GM12872 (cell line): ENCODE data around the gene LOXHD1.

Source experiments
- TF ChIP-seq, protein P1 (sequence below): IDR thresholded peaks from 3 replicates; pipeline ENCODE4 v1.5.1; 2011; ENCODE audit warnings: low read depth, mild to moderate bottlenecking, low read length, moderate library complexity; ENCODE audit not compliant: insufficient read depth

LOXHD1 gene

DNA sequence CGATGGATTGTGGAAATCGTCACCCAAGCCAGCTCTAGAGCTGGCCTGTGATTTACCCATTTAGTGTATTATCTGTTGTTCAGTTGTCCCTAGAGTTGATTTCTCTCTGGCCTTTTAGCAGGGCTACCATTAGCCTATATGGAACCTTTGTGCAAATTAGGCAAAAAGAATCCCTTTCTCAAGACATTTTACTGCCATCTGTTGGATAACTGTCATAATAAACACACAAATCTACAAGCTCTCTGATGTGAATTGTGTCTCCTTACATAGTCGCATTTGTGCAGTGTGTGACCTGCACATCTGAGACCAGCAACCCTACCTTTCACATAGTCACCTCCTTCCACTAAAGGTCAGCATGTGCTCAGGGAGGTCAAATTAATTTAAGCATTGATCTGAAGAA lies 34.0 kb downstream of the LOXHD1 start:
- TF ChIP-seq, protein P1, sequence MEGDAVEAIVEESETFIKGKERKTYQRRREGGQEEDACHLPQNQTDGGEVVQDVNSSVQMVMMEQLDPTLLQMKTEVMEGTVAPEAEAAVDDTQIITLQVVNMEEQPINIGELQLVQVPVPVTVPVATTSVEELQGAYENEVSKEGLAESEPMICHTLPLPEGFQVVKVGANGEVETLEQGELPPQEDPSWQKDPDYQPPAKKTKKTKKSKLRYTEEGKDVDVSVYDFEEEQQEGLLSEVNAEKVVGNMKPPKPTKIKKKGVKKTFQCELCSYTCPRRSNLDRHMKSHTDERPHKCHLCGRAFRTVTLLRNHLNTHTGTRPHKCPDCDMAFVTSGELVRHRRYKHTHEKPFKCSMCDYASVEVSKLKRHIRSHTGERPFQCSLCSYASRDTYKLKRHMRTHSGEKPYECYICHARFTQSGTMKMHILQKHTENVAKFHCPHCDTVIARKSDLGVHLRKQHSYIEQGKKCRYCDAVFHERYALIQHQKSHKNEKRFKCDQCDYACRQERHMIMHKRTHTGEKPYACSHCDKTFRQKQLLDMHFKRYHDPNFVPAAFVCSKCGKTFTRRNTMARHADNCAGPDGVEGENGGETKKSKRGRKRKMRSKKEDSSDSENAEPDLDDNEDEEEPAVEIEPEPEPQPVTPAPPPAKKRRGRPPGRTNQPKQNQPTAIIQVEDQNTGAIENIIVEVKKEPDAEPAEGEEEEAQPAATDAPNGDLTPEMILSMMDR = no peak

DNA sequence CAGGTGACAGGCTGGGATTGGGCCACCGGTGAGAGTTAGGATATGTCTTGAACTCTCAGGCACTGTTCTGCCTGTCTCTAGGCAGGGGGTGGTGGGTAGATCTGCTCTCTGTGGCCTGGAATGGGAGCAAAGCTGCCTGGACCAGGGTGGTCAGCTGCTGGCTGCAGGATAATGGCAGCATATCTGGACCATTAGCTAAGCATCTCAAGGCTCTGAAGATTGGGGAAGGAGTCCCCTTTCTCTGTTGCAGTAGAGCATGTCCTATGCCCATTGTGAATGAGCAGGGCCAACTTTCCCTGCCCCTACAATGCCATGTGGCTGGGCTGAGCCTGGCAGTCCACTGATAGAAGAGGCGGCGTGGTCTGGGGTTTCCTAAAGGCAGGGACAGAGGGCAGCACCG lies 34.6 kb downstream of the LOXHD1 start:
- TF ChIP-seq, protein P1 = no peak

DNA sequence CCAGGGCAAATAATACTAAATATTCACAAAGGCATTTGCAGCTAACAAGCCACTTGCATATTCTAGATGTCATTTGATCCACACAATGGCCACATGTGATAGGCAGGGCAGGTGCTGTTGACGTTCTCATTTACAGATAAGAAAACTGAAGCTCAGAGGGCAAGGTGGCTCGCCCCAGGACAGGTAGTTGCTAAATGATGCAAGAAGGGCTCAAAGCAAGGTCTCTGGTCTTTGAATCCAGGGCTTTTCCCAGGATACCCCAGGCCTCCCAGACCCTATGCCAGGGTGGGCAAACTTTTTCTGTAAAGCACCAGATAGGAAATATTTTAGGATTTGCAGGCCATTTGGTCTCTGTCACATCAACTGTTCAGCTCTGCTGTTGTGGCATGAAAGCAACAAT lies 35.1 kb downstream of the LOXHD1 start:
- TF ChIP-seq, protein P1 = no peak

DNA sequence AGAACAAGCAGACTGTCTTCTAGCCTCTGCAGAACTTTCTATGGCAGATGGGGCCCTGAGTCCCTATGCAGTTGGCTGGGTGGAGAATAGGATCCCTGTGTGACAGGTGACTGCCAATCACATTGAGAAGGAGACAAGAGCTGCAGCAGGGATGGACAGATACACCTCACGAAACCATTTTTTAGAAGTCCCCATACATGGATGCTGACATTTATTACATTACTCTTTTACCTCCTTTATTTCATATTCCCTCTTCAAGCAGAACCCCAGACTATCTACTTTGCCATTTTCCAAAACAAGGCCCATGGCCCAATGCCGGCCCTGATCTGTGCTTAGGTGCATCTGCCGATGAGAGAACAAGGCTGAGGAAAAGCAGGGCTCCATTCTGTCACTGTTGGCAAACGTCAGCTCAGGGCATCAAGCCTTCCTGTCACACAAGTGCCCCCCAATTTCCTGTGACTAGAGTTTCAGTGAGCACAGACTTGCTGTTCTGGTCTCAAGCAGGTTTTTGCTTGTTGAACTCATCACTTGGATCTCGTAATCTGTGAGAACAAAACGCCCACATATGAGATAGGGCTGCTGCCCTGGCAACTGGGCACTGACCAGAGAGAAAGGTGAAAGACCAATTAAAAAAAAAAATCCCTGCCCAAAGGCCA lies 35.8 kb downstream of the LOXHD1 start:
- TF ChIP-seq, protein P1 = no peak

DNA sequence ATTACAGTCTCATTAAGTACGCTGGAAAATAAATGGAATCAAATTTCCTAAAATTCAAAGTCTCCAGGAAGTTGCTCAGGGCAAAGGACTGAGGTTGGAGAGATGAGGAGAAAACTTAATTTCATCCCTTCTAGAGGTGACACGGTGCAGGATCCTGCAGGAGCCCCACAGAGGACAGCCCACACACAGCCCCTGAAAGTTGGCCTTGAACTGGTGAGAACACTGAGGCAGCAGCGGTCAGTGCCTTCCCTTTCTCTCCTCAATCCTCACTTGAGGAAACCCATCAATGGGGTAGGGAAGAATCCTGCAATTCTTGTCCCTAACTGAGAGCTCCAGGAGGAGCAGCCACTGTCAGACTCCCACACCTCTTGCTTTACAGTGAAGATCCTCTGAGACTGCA lies 37.5 kb downstream of the LOXHD1 start:
- TF ChIP-seq, protein P1 = no peak

DNA sequence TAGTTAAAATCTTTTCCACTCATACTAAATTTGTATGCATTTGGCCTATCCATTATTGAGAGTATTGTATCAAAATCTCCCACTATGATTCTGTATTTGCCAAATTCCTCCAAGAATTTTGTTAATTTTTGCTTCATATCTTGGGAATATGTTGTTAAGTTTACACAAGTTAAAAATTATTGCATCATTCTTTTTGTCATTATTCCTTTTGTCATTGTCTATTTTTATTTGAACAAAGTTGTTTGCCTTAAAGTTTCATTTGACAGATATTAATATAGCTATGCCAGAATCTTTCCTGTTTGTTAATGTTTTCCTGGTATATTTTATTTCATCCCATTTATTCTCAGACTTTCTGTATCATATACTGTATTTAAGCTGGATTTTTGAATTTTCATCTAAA lies 41.3 kb downstream of the LOXHD1 start:
- TF ChIP-seq, protein P1 = no peak

DNA sequence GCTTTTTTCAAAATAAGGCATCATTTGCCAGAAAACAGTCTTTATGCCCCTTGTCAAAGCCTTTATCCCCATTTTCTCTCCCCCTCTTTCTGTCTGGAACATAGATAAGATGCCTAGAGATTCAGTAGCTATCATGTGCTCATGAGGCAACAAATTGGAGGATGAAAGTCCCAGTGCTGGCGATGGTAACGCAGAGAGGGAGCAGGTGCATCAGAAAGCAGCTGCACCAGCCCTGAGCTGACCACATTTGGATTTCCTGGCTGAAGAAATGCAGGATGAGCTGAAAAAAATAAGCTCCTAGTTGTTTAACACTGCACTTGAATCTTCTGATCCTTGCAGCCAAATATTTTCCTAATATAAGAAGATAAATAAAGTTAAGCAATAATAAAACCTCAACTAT lies 48.0 kb downstream of the LOXHD1 start:
- TF ChIP-seq, protein P1 = no peak
